HG02642 (cell line): ENCODE data around the gene ST8SIA5.
"Not testable (repeated sequence)": the region's sequence is repeated elsewhere in the genome, so short reads cannot be mapped to it uniquely, and the experiment has no call there.

ENCODE experiments used
- ATAC-seq: cut with Tn5 transposase; IDR thresholded peaks from one replicate; pipeline ENCODE4 v1.9.1; 2021; ENCODE audit warnings: mild to moderate bottlenecking; ENCODE audit not compliant: unreplicated experiment, poor library complexity

The ST8SIA5 gene

GRCh38 chr18:46756559-46757201, at the start of gene ST8SIA5:
Gene ST8SIA5 (minus strand): TSS chr18:46757053. CDS start chr18:46756508, 545 bp downstream.
- no peak for ATAC-seq

- ATAC-seq: not testable (repeated sequence)
Measured at GRCh38 chr18:46795945-46796344, 39.1 kb upstream of the ST8SIA5 start.

- no peak for ATAC-seq
Measured at GRCh38 chr18:46794607-46795006, 37.8 kb upstream of the ST8SIA5 start.

GRCh38 chr18:46793565-46793964, 36.7 kb upstream of the ST8SIA5 start:
- no peak for ATAC-seq

- ATAC-seq: no peak
Measured at GRCh38 chr18:46789088-46789487, 32.2 kb upstream of the ST8SIA5 start.

GRCh38 chr18:46787674-46788073, 30.8 kb upstream of the ST8SIA5 start:
- no peak for ATAC-seq

GRCh38 chr18:46772357-46772756, 15.5 kb upstream of the ST8SIA5 start:
- no peak for ATAC-seq

GRCh38 chr18:46771141-46771540, 14.3 kb upstream of the ST8SIA5 start:
- ATAC-seq: no peak

- no peak for ATAC-seq
Measured at GRCh38 chr18:46770708-46771107, 13.9 kb upstream of the ST8SIA5 start.

- ATAC-seq: no peak
Measured at GRCh38 chr18:46768166-46768921, 11.5 kb upstream of the ST8SIA5 start.

- no peak for ATAC-seq
Measured at GRCh38 chr18:46767217-46767616, 10.4 kb upstream of the ST8SIA5 start.

GRCh38 chr18:46764586-46764985, 7.7 kb upstream of the ST8SIA5 start:
- ATAC-seq: no peak

GRCh38 chr18:46761059-46761769, 4.4 kb upstream of the ST8SIA5 start:
- no peak for ATAC-seq

- ATAC-seq: no peak
Measured at GRCh38 chr18:46759890-46760289, 3.0 kb upstream of the ST8SIA5 start.

GRCh38 chr18:46756025-46756558, 761 bp downstream of the ST8SIA5 start:
- no peak for ATAC-seq

GRCh38 chr18:46755315-46756024, 1.4 kb downstream of the ST8SIA5 start:
- no peak for ATAC-seq

- no peak for ATAC-seq
Measured at GRCh38 chr18:46754661-46755292, 2.1 kb downstream of the ST8SIA5 start.

- ATAC-seq: peak; percentile 58
Measured at GRCh38 chr18:46754188-46754587, 2.7 kb downstream of the ST8SIA5 start.

GRCh38 chr18:46751882-46752281, 5.0 kb downstream of the ST8SIA5 start:
- no peak for ATAC-seq

- ATAC-seq: no peak
Measured at GRCh38 chr18:46750626-46751025, 6.2 kb downstream of the ST8SIA5 start.
